ENCODE measurements around the gene CMC2.

CMC2 gene

GRCh38 chr16:81018496-81018895 lies 11.8 kb upstream of the CMC2 start (continued):
- TF ChIP-seq, protein P1, sequence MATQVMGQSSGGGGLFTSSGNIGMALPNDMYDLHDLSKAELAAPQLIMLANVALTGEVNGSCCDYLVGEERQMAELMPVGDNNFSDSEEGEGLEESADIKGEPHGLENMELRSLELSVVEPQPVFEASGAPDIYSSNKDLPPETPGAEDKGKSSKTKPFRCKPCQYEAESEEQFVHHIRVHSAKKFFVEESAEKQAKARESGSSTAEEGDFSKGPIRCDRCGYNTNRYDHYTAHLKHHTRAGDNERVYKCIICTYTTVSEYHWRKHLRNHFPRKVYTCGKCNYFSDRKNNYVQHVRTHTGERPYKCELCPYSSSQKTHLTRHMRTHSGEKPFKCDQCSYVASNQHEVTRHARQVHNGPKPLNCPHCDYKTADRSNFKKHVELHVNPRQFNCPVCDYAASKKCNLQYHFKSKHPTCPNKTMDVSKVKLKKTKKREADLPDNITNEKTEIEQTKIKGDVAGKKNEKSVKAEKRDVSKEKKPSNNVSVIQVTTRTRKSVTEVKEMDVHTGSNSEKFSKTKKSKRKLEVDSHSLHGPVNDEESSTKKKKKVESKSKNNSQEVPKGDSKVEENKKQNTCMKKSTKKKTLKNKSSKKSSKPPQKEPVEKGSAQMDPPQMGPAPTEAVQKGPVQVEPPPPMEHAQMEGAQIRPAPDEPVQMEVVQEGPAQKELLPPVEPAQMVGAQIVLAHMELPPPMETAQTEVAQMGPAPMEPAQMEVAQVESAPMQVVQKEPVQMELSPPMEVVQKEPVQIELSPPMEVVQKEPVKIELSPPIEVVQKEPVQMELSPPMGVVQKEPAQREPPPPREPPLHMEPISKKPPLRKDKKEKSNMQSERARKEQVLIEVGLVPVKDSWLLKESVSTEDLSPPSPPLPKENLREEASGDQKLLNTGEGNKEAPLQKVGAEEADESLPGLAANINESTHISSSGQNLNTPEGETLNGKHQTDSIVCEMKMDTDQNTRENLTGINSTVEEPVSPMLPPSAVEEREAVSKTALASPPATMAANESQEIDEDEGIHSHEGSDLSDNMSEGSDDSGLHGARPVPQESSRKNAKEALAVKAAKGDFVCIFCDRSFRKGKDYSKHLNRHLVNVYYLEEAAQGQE (tag by site-specific recombination; IDR thresholded peaks at IDR 0.05): no peak
- TF ChIP-seq ZNF132 (tag by site-specific recombination; IDR thresholded peaks at IDR 0.05; ENCODE audit: borderline replicate concordance) (no peak), ZBTB7A (tag by site-specific recombination; IDR thresholded peaks at IDR 0.05; ENCODE audit: low read depth) (no peak), RBAK (tag by site-specific recombination; IDR thresholded peaks at IDR 0.05) (no peak)

DNA sequence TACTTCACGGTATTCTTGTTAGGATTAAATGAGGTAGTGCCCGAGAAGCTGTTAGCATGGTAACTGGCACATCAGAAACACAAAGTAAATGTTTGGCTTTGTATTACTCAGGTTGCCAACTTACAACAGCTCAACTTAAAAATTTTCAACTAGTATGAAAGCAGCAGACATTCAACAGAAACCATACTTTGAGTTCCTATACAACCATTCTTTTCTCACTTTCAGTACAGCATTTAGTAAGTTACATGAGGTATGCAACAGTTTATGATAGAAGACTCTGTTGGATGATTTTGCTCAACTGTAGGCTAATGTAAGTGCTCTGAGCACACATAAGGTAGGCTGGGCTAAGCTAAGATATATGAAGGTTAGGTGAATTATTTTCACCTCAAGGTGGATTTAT lies 8.0 kb upstream of the CMC2 start:
- Histone ChIP-seq H3K9me3 (ENCODE audit: control insufficient read depth, insufficient read depth, low read depth, low read length) (no peaks in the 10 kb centered on the region), H3K4me3 (ENCODE audit: low read depth, low read length) (no peak overlapping the region), H3K4me1 (ENCODE audit: control insufficient read depth, insufficient read depth, low read length) (no peaks in the 10 kb centered on the region), H3K27ac (ENCODE audit: extremely low read depth, low read depth, low read length) (no peak overlapping the region), H3K36me3 (ENCODE audit: control insufficient read depth in 2 of 2, insufficient read depth in 1 of 2, low read length in 2 of 2) (peaks cover 62 to 95% of the 10 kb centered on the region in 2 experiments)
- POLR2A ChIA-PET: no interaction called here
- CTCF ChIA-PET: interaction anchor here (0.7 kb wide), 1 partner anchor 20 kb away, joined by 3 read pairs; no protein-coding TSS in a partner anchor
- TF ChIP-seq ZNF239 (tag by site-specific recombination; IDR thresholded peaks at IDR 0.05): no peak
- TF ChIP-seq, protein P2, sequence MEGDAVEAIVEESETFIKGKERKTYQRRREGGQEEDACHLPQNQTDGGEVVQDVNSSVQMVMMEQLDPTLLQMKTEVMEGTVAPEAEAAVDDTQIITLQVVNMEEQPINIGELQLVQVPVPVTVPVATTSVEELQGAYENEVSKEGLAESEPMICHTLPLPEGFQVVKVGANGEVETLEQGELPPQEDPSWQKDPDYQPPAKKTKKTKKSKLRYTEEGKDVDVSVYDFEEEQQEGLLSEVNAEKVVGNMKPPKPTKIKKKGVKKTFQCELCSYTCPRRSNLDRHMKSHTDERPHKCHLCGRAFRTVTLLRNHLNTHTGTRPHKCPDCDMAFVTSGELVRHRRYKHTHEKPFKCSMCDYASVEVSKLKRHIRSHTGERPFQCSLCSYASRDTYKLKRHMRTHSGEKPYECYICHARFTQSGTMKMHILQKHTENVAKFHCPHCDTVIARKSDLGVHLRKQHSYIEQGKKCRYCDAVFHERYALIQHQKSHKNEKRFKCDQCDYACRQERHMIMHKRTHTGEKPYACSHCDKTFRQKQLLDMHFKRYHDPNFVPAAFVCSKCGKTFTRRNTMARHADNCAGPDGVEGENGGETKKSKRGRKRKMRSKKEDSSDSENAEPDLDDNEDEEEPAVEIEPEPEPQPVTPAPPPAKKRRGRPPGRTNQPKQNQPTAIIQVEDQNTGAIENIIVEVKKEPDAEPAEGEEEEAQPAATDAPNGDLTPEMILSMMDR (tag by site-specific recombination; IDR thresholded peaks at IDR 0.05): no peak
- 0 out of 2 replicates have a peak, but pooled peaks have one; percentile 20 for TF ChIP-seq ZNF664 (tag by site-specific recombination; IDR thresholded peaks at IDR 0.05)
- no peak for TF ChIP-seq ZNF677 (tag by site-specific recombination; IDR thresholded peaks at IDR 0.05)
- TF ChIP-seq ZSCAN16 (tag by site-specific recombination; IDR thresholded peaks at IDR 0.05): no peak
- no peak for TF ChIP-seq ZNF324 (tag by site-specific recombination; IDR thresholded peaks at IDR 0.05)
- TF ChIP-seq ZNF366 (tag by site-specific recombination; conservative IDR thresholded peaks at IDR 0.05): no peak

DNA sequence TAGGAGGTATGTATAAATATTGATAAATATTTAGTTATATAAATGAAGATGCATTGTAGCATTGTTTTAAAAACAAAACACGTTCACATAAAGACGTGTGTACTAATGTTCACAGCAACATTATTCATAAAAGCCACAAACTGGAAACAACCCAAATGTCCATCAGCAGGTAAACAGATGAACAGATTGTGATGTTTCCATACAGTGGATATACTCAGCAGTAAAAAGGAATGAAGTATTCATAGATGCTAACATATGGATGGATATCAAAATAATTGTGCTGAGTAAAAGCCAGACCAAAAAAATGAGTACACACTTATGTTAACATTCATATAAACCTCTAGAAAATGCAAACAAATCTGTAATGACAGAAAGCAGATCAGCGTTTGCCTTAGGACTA lies 6.3 kb upstream of the CMC2 start:
- TF ChIP-seq KLF9 (tag by site-specific recombination; IDR thresholded peaks at IDR 0.05; ENCODE audit: low read depth) (no peak), HOXC10 (CRISPR knock-in tag; IDR thresholded peaks at IDR 0.05) (no peak), TCF7L2 (IDR thresholded peaks at IDR 0.05; ENCODE audit: borderline replicate concordance, low read depth, low read length) (no peak), ZFP41 (tag by site-specific recombination; IDR thresholded peaks at IDR 0.05; ENCODE audit: borderline replicate concordance) (no peak), ZNF157 (tag by site-specific recombination; IDR thresholded peaks at IDR 0.05) (no peak), ZNF660 (tag by site-specific recombination; IDR thresholded peaks at IDR 0.05) (no peak), ZNF548 (tag by site-specific recombination; IDR thresholded peaks at IDR 0.05) (no peak), ZNF112 (tag by site-specific recombination; IDR thresholded peaks at IDR 0.05) (no peak), ZNF488 (tag by site-specific recombination; IDR thresholded peaks at IDR 0.05) (no peak), ZNF624 (tag by site-specific recombination; IDR thresholded peaks at IDR 0.05) (no peak), ZNF501 (tag by site-specific recombination; IDR thresholded peaks at IDR 0.05) (no peak), ZNF423 (tag by site-specific recombination; IDR thresholded peaks at IDR 0.05) (no peak), ZNF433 (tag by site-specific recombination; IDR thresholded peaks at IDR 0.05; ENCODE audit: low read depth) (no peak), ZNF175 (tag by site-specific recombination; IDR thresholded peaks at IDR 0.05) (no peak), ZNF426 (tag by site-specific recombination; IDR thresholded peaks at IDR 0.05) (no peak)
- Histone ChIP-seq H3K9me3 (ENCODE audit: control insufficient read depth, insufficient read depth, low read depth, low read length) (no peaks in the 10 kb centered on the region), H3K4me3 (ENCODE audit: low read depth, low read length) (no peak overlapping the region), H3K27ac (ENCODE audit: extremely low read depth, low read depth, low read length) (no peak overlapping the region), H3K36me3 (ENCODE audit: control insufficient read depth in 2 of 2, insufficient read depth in 1 of 2, low read length in 2 of 2) (peaks cover 49 to 82% of the 10 kb centered on the region in 2 experiments), H3K4me1 (ENCODE audit: control insufficient read depth, insufficient read depth, low read length) (no peaks in the 10 kb centered on the region)
- CTCF ChIA-PET: no interaction called here
- POLR2A ChIA-PET: no interaction called here
